Measurements from ENCODE around the gene PDCD1. TPM values are rescaled to one million over a fixed set of nuclear protein-coding genes. Genes with fewer than 3 reads are reported as not detected.
"Not testable (repeated sequence)": the region's sequence is repeated elsewhere in the genome, so short reads cannot be mapped to it uniquely, and the experiment has no call there.

The PDCD1 gene
- total RNA-seq, 1 donor = not detected

DNA sequence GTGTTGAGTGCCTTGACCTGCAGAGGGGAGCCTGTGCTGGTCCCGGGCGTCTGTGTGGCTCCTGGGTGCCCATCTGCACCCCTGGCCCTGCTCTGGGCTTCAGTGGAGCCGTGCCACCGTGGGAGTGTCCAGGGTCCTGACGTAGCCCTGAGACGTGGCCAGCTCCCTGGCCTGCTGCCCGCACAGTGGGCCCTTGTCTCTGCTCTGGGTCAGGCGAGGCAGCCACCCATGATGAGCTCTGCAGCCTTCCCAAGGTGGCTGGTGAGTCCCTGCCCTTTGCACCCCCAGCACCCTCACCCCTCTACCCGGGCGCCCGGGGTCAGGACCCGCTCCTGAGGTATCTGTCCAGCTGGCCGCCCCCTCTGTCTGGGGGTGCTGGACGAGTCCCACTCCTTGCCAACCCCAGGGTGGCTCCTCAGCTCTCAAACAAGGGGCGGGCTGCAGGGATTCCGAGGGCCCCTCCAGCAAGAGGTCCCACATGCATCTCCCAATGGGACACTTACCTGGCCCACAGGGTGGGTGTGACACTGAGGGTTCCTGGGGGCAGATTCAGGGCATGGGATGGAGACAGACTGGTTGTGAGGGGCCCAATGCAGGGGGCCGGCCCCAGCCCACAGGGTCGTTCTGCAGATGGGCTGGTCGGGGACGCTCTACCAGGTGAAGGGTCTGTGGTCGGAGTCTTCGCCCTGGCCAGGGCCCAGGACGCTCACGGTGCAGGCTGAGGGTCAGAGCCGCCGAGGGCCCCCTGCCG, 47.3 kb downstream of the PDCD1 start:
- no peak for DNase-seq (ENCODE audit: low read depth)
- H3K4me3 ChIP-seq (ENCODE audit: low read depth, low read length) = no peak overlapping the region
- TF ChIP-seq, protein P1, sequence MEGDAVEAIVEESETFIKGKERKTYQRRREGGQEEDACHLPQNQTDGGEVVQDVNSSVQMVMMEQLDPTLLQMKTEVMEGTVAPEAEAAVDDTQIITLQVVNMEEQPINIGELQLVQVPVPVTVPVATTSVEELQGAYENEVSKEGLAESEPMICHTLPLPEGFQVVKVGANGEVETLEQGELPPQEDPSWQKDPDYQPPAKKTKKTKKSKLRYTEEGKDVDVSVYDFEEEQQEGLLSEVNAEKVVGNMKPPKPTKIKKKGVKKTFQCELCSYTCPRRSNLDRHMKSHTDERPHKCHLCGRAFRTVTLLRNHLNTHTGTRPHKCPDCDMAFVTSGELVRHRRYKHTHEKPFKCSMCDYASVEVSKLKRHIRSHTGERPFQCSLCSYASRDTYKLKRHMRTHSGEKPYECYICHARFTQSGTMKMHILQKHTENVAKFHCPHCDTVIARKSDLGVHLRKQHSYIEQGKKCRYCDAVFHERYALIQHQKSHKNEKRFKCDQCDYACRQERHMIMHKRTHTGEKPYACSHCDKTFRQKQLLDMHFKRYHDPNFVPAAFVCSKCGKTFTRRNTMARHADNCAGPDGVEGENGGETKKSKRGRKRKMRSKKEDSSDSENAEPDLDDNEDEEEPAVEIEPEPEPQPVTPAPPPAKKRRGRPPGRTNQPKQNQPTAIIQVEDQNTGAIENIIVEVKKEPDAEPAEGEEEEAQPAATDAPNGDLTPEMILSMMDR (IDR thresholded peaks at IDR 0.05; ENCODE audit: insufficient read depth, low read length) = no peak

DNA sequence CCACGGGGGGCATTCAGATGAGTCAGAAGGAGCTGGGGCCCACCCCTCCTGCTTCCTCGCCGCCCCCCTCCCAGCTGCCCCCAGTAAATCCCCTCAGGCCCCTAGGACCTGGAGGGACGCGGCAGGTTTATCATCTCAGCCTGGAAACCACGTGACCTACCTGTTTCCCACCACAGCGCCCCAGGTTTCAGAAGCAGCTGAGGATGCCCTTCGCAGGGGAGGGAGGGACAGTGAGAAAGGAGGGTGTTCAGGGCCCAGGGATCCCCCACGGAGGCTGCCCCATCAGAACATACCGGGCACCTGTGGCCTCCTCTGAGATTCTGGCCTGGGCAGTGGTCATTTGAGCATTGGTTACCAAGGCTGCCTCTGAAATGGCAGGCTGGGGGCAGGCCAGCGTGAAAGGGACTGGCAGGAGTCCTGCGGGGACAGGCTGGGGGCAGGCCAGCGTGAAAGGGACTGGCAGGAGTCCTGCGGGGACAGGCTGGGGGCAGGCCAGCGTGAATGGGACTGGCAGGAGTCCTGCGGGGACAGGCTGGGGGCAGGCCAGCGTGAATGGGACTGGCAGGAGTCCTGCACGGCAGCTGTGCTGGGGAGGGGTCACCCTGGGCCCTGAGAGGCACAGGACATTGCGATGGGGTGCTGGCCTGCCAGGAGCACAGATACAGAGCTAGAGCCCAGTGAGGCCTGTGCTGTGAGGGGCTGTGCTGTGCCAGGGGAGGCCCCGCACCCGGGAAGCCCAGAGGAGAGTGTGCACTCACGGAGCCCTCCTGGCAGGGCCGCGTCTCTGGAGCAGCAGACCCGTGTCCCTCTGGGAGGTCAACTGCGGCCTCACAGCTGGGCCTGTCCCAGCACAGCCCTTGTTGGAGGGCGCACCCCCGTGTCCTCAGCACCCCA, 48.1 kb downstream of the PDCD1 start:
- no peak overlapping the region for H3K4me3 ChIP-seq (ENCODE audit: low read depth, low read length)
- no peak for DNase-seq (ENCODE audit: low read depth)
- TF ChIP-seq, protein P1 (IDR thresholded peaks at IDR 0.05; ENCODE audit: insufficient read depth, low read length) = no peak

DNA sequence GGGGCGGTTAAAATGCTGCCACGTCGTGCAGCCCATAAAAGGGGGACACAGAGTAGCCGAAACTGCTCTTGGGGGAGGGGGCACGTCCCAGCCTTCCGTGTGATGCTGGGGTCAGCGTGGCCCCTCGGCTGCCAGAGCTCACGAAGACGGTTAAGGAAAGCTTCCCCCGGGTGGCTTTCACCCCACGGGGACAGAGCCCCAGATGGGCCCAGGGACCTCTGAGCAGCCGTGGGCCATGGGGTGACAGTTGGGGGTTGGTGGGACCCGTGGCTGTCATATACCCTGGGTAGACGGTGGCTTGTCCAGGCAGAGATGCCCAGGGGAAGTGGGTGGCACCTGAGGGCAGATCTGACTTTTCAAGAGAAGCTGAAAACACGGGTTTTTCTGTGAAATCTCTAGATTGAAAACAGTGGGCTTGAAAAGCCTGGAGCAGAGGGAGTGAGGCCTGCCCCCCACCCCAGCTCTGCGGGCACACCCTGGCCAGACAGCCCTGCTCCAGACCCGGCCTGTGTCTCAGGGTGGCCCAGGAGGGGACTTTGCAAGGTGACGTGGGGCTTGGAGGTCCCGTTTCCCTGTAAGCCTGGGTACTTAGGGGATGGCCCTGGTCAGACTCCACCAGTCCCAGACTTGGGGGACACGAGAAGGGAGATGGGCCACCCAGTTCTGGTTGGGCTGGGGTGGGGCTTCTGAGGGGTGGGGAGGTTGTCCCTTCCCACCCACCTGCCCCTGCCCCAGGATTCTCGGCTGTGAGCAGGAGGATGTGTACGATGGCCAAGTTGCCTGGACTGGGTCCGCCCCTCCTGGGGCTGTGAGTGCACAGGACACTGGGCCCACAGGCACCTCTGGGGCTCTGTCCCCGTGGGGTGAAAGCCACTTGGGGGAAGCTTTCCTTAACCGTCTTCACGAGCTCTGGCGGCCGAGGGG, 49.0 kb downstream of the PDCD1 start:
- TF ChIP-seq, protein P1 (IDR thresholded peaks at IDR 0.05; ENCODE audit: insufficient read depth, low read length) = no peak
- no peak overlapping the region for H3K4me3 ChIP-seq (ENCODE audit: low read depth, low read length)
- no peak for DNase-seq (ENCODE audit: low read depth)

DNA sequence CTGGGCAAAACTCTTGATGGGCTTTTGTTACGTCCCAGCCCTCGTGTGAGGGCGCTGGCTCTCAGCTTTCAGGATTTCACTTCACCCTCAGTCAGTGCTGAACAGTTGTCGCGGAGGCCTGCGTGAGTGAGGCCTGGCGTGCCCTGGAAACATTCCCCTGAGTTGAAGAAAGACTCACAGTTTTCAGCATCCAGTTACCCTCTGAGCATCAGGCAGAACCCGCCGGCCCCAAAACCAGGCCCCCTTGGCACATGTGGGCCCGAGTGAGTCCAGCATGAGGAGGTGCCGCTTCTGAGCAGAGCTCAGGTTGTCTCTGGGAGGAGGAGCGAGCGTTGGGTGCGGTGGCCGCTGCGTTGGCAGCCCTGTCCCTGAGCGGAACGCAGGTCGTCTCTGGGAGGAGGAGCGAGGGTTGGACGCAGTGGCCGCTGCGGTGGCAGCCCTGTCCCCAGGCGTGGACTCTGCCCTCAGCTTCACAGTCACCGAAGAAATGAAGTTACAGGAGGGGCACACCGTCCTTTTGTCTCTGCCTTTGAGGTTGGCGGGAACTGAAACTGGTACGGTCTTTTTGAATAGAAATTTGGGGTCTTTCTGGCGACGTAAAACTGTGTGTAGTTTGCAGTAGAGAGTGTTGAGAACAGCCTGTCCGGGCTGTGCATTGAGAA, 49.8 kb downstream of the PDCD1 start, which contains the start of gene NEU4:
NEU4 (plus strand) TSS at position 473 of the 662 bp plus-strand sequence. CDS start 5,292 bp downstream, outside the sequence.
- no peak for DNase-seq (ENCODE audit: low read depth)
- H3K4me3 ChIP-seq (ENCODE audit: low read depth, low read length) = no peak within 1 kb of the TSS
- TF ChIP-seq, protein P1 (IDR thresholded peaks at IDR 0.05; ENCODE audit: insufficient read depth, low read length) = no peak

DNA sequence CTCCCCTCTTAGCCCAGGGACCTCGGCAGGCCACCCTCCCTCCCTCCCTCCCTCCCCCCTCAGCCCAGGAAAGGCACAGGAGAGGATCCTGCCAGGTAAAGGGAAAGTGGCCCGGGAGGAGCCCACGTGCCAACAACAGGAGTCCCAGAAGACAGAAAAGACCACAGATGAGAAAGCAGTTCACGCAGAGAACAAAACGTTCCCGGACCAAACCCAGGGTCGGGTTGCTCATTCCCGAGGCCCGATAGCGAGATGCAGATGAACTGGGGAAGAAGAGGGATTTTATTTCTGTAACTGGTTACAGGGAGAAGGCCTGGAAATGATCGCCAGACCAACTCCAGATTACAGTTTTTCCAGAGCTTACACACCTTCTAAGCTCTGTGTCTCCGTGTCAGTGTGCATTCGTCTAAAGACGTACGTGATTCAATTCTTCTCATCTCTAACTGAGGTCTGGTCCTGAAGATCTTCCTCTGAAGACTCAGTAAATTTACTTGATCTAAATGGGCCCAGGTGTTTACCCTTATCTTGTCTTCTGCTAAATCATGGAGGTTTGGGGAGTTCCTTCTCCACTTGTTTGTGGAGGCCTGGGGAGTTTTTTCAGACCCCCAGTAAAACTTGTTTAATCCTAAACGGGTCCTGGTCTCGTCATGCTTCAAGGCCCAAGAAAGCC, 50.5 kb downstream of the PDCD1 start:
- DNase-seq (ENCODE audit: low read depth) = no peak
- H3K4me3 ChIP-seq (ENCODE audit: low read depth, low read length) = no peak overlapping the region

DNA sequence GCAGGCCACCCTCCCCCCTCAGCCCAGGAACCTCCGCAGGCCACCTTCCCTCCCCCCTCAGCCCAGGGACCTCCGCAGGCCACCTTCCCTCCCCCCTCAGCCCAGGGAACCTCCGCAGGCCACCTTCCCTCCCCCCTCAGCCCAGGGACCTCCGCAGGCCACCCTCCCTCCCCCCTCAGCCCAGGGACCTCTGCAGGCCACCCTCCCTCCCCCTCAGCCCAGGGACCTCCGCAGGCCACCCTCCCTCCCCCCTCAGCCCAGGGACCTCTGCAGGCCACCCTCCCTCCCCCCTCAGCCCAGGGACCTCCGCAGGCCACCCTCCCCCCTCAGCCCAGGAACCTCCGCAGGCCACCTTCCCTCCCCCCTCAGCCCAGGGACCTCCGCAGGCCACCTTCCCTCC, 52.5 kb downstream of the PDCD1 start:
- H3K4me3 ChIP-seq (ENCODE audit: low read depth, low read length); DNase-seq (ENCODE audit: low read depth): not testable (repeated sequence)

More for the DNA sequence above, 50.5 kb downstream of the PDCD1 start:
- TF ChIP-seq, protein P1 (IDR thresholded peaks at IDR 0.05; ENCODE audit: insufficient read depth, low read length) = no peak

All from fibroblast of the aortic adventitia (primary cell).